OCI-LY7 (cell line): ENCODE data around the gene KLLN. TPM values are rescaled to one million over a fixed set of nuclear protein-coding genes. Genes with fewer than 3 reads are reported as not detected.
"Not testable (repeated sequence)": the region's sequence is repeated elsewhere in the genome, so short reads cannot be mapped to it uniquely, and the experiment has no call there.

Experiments
- BruUV-seq: library from RNA; stranded (reverse); fragments of 400-500 nt; replicated peaks from 2 replicates; lab custom pipeline; 2021; lab: Mats Ljungman, UMichigan
- CTCF ChIA-PET: fragments of 300-600 bp; sonication (Branson Sonifier 250); formaldehyde crosslinking; loops from one replicate; lab custom pipeline; 2022; ENCODE audit warnings: antibody characterized with exemption; ENCODE audit not compliant: unreplicated experiment; lab: Charles Lee
- POLR2A ChIA-PET: fragments of 300-600 bp; sonication (Branson Sonifier 250); formaldehyde crosslinking; loops from one replicate; lab custom pipeline; 2022; ENCODE audit warnings: antibody characterized with exemption; lab: Charles Lee
- DNase-seq: peaks from one replicate; pipeline ENCODE4 v3.0.0-alpha.2; 2015; ENCODE audit warnings: low spot score
- H2AFZ ChIP-seq: fragments of 200-600 bp; sonication (generic), shearing (Covaris generic); 2 replicates; pipeline ENCODE4 v1.6.1; 2014; ENCODE audit warnings: mild to moderate bottlenecking, antibody characterized with exemption, low read length, moderate library complexity
- H3K27ac ChIP-seq: fragments of 200-600 bp; sonication (generic); 2 replicates; pipeline ENCODE4 v1.5.1; 2014; ENCODE audit warnings: mixed run types, low read depth, mild to moderate bottlenecking, moderate library complexity, low read length, inconsistent platforms; ENCODE audit not compliant: poor library complexity, severe bottlenecking
- H3K36me3 ChIP-seq: fragments of 200-600 bp; sonication (generic); 2 replicates; pipeline ENCODE4 v1.6.1; 2014; ENCODE audit warnings: mild to moderate bottlenecking, antibody characterized with exemption, low read length, moderate library complexity, mixed read lengths; ENCODE audit not compliant: insufficient read depth
- H3K4me1 ChIP-seq: fragments of 200-600 bp; sonication (generic); 2 replicates; pipeline ENCODE4 v1.5.1; 2014; ENCODE audit warnings: mild to moderate bottlenecking, low read length; ENCODE audit not compliant: insufficient read depth, poor library complexity, severe bottlenecking
- H3K4me2 ChIP-seq: fragments of 200-600 bp; sonication (generic); 2 replicates; pipeline ENCODE4 v1.6.1; 2014; ENCODE audit warnings: mild to moderate bottlenecking, low read length
- H3K4me3 ChIP-seq: fragments of 200-600 bp; sonication (generic); 2 replicates; pipeline ENCODE4 v1.5.1; 2014; ENCODE audit warnings: mild to moderate bottlenecking, low read depth, low read length; ENCODE audit not compliant: poor library complexity, severe bottlenecking
- H3K79me2 ChIP-seq: fragments of 200-600 bp; sonication (generic); 2 replicates; pipeline ENCODE4 v1.6.1; 2016; ENCODE audit warnings: low read depth, mild to moderate bottlenecking, low read length, moderate library complexity, mixed read lengths; ENCODE audit not compliant: insufficient read depth
- H3K9me2 ChIP-seq: fragments of 200-600 bp; sonication (generic); 2 replicates; pipeline ENCODE4 v1.6.1; 2016; ENCODE audit warnings: mild to moderate bottlenecking, low read length, mixed read lengths; ENCODE audit not compliant: insufficient read depth
- H3K9me3 ChIP-seq: fragments of 200-600 bp; sonication (generic); 2 replicates; pipeline ENCODE4 v1.6.1; 2014; ENCODE audit warnings: mild to moderate bottlenecking, mixed run types, low read length, mixed read lengths
- H4K20me1 ChIP-seq: fragments of 200-600 bp; sonication (generic); 2 replicates; pipeline ENCODE4 v1.6.1; 2014; ENCODE audit warnings: mild to moderate bottlenecking, antibody characterized with exemption, low read length, moderate library complexity, mixed read lengths; ENCODE audit not compliant: insufficient read depth
- CTCF ChIP-seq: fragments of 200-600 bp; sonication (generic); conservative IDR thresholded peaks from 2 replicates; pipeline ENCODE4 v1.5.1; 2014; ENCODE audit warnings: mild to moderate bottlenecking, antibody characterized with exemption, low read length, moderate library complexity, mixed read lengths
- EZH2phosphoT487 ChIP-seq: fragments of 200-600 bp; sonication (generic); IDR thresholded peaks from 2 replicates; pipeline ENCODE4 v1.6.1; 2018; ENCODE audit warnings: low read depth, borderline replicate concordance, mild to moderate bottlenecking, mixed run types, antibody characterized with exemption, low read length, moderate library complexity, mixed read lengths
- intact Hi-C: fragments of 100-400 bp; cut with micrococcal nuclease; formaldehyde crosslinking; loops from one replicate; pipeline ENCODE4 v1.10.0; 2022; ENCODE audit not compliant: unreplicated experiment
- total RNA-seq, 2 experiments: library from RNA; depleted of rRNA in 1 of 2; stranded (reverse); fragments of >200 nt in 1 of 2; shearing (Covaris generic) in 1 of 2; gene quantifications; 2 replicates each; pipeline ENCODE4 v1.2.3, GENCODE V29; 2014 to 2022

KLLN gene
- total RNA-seq, 2 experiments from 2014 or later = 3.8 to 5.5 TPM

GRCh38 chr10:87860156-87860795 lies 3.1 kb downstream of the KLLN start:
- DNase-seq = peak; percentile 84

GRCh38 chr10:87855665-87856064 lies 7.7 kb downstream of the KLLN start:
- H3K4me3 ChIP-seq, H3K27ac ChIP-seq, H3K79me2 ChIP-seq, CTCF ChIA-PET, DNase-seq, H3K4me2 ChIP-seq, H3K9me3 ChIP-seq, BruUV-seq, H2AFZ ChIP-seq, H3K9me2 ChIP-seq, H4K20me1 ChIP-seq, H3K36me3 ChIP-seq: not testable (repeated sequence)
- H3K4me1 ChIP-seq = peaks cover 14% of the 10 kb centered on the region
- intact Hi-C loops = loop anchor here (10.0 kb wide), 1 partner anchor 959 kb away; no protein-coding TSS in a partner anchor
- POLR2A ChIA-PET = interaction anchor here (0.7 to 1.3 kb wide), 2 partner anchors 533 to 699 kb away, joined by 4 read pairs; no protein-coding TSS in a partner anchor

More at GRCh38 chr10:87860156-87860795, 3.1 kb downstream of the KLLN start:
- no TSS peak for BruUV-seq
- Histone ChIP-seq H3K9me2 (no peaks in the 10 kb centered on the region), H3K4me1 (peaks cover 19% of the 10 kb centered on the region), H4K20me1 (peaks cover 10% of the 10 kb centered on the region), H3K36me3 (peaks cover 11% of the 10 kb centered on the region), H3K9me3 (no peaks in the 10 kb centered on the region), H3K79me2 (peaks cover 38% of the 10 kb centered on the region), H3K4me3 (peak overlapping the region; percentile 96), H2AFZ (peak overlapping the region; percentile 64; the same call in 1 of the 2 replicates), H3K27ac (peak overlapping the region; percentile 94), H3K4me2 (peak overlapping the region; percentile 82)
- intact Hi-C loops = loop anchor here (1.0 to 5.0 kb wide), 7 partner anchors 204 to 693 kb away; no protein-coding TSS in a partner anchor
- TF ChIP-seq CTCF (peak; percentile 92), EZH2phosphoT487 (no peak)
- POLR2A ChIA-PET = interaction anchor here (1.1 to 6.9 kb wide), 12 partner anchors 12 to 532 kb away, joined by 3 to 134 read pairs (median 11); no protein-coding TSS in a partner anchor
- CTCF ChIA-PET = interaction anchor here (3.2 kb wide), 2 partner anchors 254 to 528 kb away, joined by 12 to 36 read pairs; no protein-coding TSS in a partner anchor

- H3K9me3 ChIP-seq, H3K4me2 ChIP-seq, H4K20me1 ChIP-seq, DNase-seq, H2AFZ ChIP-seq, H3K27ac ChIP-seq, H3K9me2 ChIP-seq, BruUV-seq, H3K79me2 ChIP-seq, CTCF ChIA-PET, H3K4me3 ChIP-seq, H3K36me3 ChIP-seq: not testable (repeated sequence)
- POLR2A ChIA-PET = interaction anchor here (0.6 to 0.7 kb wide), 2 partner anchors 48 to 699 kb away, joined by 4 to 5 read pairs; no protein-coding TSS in a partner anchor
- intact Hi-C loops = loop anchor here (10.0 kb wide), 1 partner anchor 960 kb away; no protein-coding TSS in a partner anchor
- H3K4me1 ChIP-seq = peaks cover 10% of the 10 kb centered on the region
Measured at GRCh38 chr10:87855247-87855646, 8.1 kb downstream of the KLLN start.
